Ammon's horn (tissue), 1 donor: ENCODE results near the gene FECH.
"Not testable (repeated sequence)": the region's sequence is repeated elsewhere in the genome, so short reads cannot be mapped to it uniquely, and the experiment has no call there.

ENCODE experiments used
- DNase-seq: peaks from one replicate; pipeline ENCODE4 v3.0.0-alpha.2; 2016; ENCODE audit warnings: low spot score

The FECH gene

DNA sequence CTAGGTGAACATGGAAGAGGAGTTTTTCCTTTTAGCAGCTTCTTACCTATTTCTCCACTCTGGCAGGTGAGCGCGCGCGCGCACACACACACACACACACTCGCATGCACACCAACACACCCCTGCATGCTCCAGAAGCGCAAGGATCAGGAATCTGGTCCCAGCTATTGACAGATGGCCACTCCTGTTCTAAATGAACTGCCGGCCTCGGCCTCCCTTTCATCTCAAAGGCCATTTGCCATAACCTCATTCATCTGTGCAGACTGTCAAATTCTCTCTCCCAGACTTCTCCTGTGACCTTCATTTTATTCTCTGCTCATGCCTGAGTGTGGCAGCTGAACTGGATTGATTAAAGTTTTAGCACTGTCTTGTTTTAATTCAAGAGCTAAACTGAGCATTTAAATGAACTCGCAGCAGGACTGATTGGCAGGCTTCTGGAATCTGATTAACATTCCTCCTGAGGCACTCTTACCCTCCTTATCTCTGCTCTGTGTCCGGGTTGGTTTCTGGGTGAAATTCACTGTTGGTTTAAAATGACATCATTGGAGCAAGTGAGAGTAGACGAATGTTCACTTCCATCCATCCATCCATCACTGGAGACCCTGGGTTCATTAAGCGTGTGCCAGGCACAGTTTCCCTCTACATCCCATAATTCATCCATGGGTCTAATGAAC lies 58.8 kb downstream of the FECH start:
- no peak for DNase-seq

DNA sequence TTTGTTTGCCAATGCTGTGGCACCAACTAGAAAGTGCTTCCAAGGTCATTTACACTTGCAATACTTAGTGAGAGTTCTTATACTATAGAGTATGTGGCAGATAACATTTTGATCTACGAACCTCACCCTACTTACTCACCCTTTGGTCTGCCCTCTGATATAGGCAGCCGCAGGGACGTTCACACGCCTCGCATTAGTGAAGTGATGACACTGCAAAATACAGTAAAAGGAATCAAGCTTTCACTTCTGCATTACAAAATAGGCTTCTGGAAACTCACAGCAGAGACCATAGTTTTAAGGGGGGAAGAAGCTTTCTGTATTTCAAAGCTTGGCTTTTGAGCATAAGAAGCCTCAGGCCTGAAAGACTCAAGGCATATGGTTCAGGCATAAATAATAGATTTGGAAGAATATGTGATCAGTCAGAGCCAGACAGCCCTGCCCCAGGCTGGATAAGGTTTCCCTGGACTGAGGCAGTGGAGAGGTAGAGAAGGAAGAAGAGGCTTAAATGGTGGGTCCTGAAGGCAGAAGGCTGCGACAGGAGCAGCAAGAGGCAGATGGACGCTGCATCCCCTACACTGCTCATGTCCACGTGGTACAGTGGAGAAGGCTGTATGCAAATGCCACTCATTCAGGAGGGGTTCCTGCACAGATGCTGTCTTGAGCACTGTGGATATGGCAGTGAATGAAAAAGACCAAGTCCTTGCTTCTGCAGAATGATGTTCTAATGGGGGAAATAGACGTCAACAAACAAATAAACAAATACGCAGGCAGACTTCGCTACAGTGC lies 63.1 kb downstream of the FECH start:
- DNase-seq, result peak; percentile 32

DNA sequence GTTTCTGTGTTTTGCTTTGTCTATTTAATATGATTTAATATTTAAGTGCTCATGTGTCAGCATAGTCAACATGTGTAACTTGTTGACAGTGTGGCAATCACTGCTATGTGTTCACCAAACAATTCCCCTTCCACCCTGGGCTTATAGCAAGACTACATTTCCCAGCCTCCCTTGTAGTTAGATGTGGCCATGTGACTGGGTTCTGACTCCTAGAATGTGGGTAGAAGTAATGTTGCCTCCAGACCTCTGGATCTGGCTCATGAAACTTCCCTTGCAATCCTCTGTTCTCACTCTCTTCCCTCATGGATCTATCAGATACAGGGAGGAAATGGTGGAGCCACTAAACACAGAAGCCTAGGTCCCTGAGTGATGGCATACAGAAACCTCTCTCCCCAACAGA lies 64.2 kb downstream of the FECH start:
- not testable (repeated sequence) for DNase-seq

DNA sequence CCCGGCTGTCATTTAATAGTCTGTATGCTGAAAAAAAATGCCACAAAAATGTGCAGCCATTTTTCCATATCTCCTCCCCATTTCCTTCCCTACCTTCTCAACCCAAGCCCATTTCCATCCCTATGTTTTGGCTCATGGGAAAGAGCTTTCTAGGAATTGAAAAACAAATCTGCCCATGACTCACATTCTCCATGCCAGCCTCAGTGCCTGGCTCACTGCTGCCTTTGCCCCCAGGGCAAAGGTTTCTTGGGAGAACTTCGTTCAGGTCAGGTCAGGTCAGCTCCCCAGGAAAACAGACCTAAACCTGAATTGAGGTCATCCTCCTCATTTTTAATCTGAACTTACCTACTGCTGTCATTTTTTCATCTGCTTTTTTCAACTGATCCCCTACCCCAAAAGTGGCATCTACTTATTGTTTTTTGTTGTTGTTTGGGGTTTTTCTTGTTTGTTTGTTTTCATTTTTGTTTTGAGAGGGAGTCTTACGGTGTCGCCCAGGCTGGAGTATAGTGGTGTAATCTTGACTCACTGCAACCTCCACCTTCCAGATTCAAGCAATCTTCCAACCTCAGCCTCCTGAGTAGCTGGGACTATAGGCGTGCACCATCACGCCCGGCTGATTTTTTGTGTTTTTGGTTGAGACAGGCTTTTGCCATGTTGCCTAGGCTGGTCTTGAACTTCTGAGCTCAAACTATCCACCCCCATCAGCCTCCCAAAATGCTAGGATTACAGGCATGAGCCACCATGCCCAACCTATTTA lies 66.7 kb downstream of the FECH start:
- DNase-seq, result no peak

DNA sequence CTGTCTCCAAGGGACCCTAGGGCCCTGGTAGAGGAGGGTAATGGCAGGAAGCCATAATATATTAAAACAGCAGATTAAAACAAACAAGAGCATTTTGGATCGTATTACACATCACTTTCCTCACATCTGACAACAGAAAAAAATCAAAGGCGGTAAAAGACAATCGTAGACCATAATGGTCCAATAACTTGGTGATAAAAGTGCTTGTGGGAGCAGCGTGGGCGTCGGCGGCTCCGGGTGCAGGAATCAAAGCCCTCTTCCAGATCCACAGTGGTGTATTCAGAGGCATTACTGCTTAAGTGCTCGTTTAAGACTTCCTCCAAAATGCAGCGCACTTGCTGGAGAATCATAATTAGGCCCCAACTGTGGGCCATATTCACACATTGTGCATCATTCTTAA lies 68.0 kb downstream of the FECH start:
- no peak for DNase-seq

DNA sequence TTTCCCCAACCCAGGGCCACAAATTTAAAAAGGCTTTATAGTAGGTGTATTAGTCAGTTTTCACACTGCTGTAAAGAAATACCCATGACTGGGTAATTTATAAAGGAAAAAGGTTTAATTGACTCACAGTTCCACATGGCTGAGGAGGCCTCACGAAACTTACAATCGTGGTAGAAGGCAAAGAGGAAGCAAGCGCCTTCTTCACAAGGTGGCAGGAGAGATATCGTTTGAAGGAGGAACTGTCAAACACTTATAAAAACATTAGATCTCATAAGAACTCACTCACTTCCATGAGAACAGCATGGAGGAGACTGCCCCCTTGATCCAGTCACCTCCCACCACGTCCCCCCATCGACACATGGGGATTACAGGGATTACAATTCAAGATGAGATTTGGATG lies 70.4 kb downstream of the FECH start:
- no peak for DNase-seq

DNA sequence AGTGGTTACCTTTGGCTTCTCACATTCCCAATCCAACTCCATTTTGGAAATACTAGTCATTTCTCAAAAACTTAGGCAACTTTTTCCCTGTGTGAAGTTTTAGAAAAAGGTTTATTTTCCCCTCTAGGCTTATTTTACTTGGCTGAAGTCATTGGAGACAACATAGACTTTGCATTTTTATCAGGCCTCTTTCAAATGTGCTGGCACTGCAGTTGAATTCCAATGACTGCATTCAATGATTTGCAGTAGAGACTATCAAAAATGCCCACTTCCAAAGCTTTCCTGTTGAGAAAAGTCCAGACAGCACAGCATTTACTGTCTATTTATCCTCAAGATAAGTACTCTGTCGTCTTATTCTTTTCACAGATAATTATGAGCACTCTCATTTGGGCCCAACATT lies 81.3 kb downstream of the FECH start:
- DNase-seq, result no peak

DNA sequence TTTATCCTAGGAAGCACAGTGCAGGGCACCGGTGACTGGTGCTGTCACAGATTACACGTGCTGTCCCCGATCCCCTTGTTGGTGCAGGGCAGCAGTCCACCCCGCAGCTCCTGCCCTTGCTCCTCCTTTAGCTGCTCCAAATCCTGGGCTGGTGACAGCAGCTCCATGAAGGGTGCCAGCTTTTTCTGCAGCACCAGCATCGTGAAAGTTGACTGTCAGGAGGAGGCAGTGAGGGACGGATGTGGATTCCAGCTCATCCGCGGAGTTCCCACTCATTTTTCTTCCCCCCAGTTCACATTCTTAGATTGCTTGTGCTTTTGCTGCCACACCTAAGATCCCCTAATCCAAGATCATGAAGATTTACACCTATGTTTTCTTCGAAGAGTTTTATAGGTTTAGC lies 83.9 kb downstream of the FECH start:
- DNase-seq, result no peak

DNA sequence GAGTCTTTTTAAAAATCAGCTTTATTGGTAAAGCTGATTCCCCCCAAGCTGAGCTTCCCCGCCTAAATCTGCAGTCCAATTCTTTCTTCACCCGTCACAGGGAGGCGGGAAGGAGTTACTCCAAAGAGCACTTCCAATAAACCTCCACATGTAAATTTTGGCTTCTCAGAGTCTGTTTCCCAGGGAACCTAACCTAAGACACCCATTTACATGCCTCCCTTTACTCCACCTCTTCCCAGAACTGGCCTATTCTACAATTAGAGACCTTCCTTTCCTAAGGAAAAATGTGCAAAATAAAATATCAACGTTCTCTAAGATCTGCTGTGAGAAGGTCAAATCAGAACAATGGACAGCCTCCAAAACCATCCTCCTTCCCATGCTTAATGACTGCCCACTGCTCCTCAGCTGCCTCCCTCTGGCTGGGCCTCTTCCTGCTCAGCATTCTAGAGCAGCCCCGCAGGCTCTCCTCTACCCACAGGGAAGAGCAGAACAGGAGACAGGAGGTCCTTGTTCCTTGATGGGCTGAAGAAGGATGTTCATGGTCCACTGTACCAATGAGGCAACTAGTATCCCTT lies 87.7 kb downstream of the FECH start:
- no peak for DNase-seq
